Activated CD4-positive, alpha-beta T cell treated with anti-CD3 and anti-CD28 coated beads for 36 hours (primary cell): Measurements from ENCODE around the gene PACS1. TPM values are rescaled to one million over a fixed set of nuclear protein-coding genes. Genes with fewer than 3 reads are reported as not detected.

Source experiments
- ATAC-seq: fragments of 200-7000 bp; cut with Tn5 transposase; one replicate; pipeline ENCODE4 v1.10.0; 2021; ENCODE audit warnings: mild to moderate bottlenecking, moderate library complexity
- CTCF ChIA-PET: fragments of 350-600 bp; sonication (Branson Sonifier 250); formaldehyde crosslinking; loops from one replicate; lab custom pipeline; 2021; ENCODE audit warnings: antibody characterized with exemption; lab: Charles Lee
- POLR2A ChIA-PET: fragments of 350-600 bp; sonication (Branson Sonifier 250); formaldehyde crosslinking; loops from one replicate; lab custom pipeline; 2021; ENCODE audit warnings: antibody characterized with exemption, inconsistent platforms; lab: Charles Lee
- DNase-seq: peaks from one replicate; pipeline ENCODE4 v3.0.0-alpha.2; 2020
- H3K27ac Mint-ChIP-seq: one replicate; pipeline ENCODE4 v1.8.0; 2021; ENCODE audit warnings: mixed read lengths
- H3K27me3 Mint-ChIP-seq: one replicate; pipeline ENCODE4 v1.8.0; 2021; ENCODE audit warnings: mixed read lengths
- H3K36me3 Mint-ChIP-seq: one replicate; pipeline ENCODE4 v1.8.0; 2021; ENCODE audit warnings: low read depth, mixed read lengths
- H3K4me1 Mint-ChIP-seq: one replicate; pipeline ENCODE4 v1.8.0; 2021; ENCODE audit warnings: mixed read lengths
- H3K4me3 Mint-ChIP-seq: one replicate; pipeline ENCODE4 v1.8.0; 2021; ENCODE audit warnings: mild to moderate bottlenecking, moderate library complexity, mixed read lengths
- H3K9me3 Mint-ChIP-seq: one replicate; pipeline ENCODE4 v1.8.0; 2021; ENCODE audit warnings: low read depth, mixed read lengths
- intact Hi-C, 2 experiments: fragments of 100-400 bp; cut with DNase I in 1 of 2; cut with micrococcal nuclease in 1 of 2; formaldehyde crosslinking; loops; one replicate each; pipeline versions ENCODE4 v1.14.2 to v1.15.1; 2022 to 2024; cut with DNase I, micrococcal nuclease
- total RNA-seq, 2 experiments: library from RNA; stranded (reverse); gene quantifications; one replicate each; pipeline ENCODE4 v1.2.3, GENCODE V29; 2021

Gene PACS1
- total RNA-seq, 2 experiments from 2014 or later = 76.6 to 90.7 TPM

- ATAC-seq (no peak), DNase-seq (no peak)
- intact Hi-C loops = no loop called here
- Mint-ChIP-seq H3K27me3 (no peaks in the 10 kb centered on the region), H3K36me3 (peaks cover 14% of the 10 kb centered on the region), H3K4me3 (no peak overlapping the region), H3K27ac (no peak overlapping the region), H3K4me1 (no peaks in the 10 kb centered on the region), H3K9me3 (no peaks in the 10 kb centered on the region)
- POLR2A ChIA-PET = interaction anchor here (0.6 kb wide), 1 partner anchor 184 kb away, joined by 5 read pairs; no protein-coding TSS in a partner anchor
- CTCF ChIA-PET = no interaction called here
Measured at GRCh38 chr11:66238786-66239413, 168.8 kb downstream of the PACS1 start.

DNA sequence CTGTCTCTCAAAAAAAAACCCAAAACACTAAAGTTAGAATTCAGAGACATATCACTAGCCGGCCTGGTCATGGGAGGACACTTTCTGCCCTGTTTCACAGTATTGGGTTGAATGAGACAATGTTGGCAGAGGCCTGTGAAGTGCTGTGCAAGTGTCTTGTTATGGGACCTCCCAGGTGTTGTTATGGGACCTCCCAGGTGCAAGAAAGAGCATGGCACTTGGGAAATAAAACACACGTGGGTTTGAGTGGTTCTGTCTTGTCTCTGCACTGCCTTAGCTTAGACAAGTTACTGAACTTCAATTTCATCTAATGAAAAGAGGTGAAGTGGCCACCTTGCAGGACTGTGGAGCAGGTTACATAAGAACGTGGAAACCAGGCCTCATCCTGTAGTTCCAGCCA lies 169.4 kb downstream of the PACS1 start:
- peaks cover 10% of the 10 kb centered on the region for H3K36me3 Mint-ChIP-seq
- H3K27ac Mint-ChIP-seq = no peak overlapping the region
- DNase-seq (no peak), ATAC-seq (no peak)
- no peak overlapping the region for H3K4me3 Mint-ChIP-seq
- ChIA-PET CTCF (interaction anchor here (0.7 kb wide), 1 partner anchor 100 kb away, joined by 3 read pairs; no protein-coding TSS in a partner anchor), POLR2A (no interaction called here)
- H3K27me3 Mint-ChIP-seq = no peaks in the 10 kb centered on the region
- no peaks in the 10 kb centered on the region for H3K4me1 Mint-ChIP-seq
- intact Hi-C loops = no loop called here
- no peaks in the 10 kb centered on the region for H3K9me3 Mint-ChIP-seq

DNA sequence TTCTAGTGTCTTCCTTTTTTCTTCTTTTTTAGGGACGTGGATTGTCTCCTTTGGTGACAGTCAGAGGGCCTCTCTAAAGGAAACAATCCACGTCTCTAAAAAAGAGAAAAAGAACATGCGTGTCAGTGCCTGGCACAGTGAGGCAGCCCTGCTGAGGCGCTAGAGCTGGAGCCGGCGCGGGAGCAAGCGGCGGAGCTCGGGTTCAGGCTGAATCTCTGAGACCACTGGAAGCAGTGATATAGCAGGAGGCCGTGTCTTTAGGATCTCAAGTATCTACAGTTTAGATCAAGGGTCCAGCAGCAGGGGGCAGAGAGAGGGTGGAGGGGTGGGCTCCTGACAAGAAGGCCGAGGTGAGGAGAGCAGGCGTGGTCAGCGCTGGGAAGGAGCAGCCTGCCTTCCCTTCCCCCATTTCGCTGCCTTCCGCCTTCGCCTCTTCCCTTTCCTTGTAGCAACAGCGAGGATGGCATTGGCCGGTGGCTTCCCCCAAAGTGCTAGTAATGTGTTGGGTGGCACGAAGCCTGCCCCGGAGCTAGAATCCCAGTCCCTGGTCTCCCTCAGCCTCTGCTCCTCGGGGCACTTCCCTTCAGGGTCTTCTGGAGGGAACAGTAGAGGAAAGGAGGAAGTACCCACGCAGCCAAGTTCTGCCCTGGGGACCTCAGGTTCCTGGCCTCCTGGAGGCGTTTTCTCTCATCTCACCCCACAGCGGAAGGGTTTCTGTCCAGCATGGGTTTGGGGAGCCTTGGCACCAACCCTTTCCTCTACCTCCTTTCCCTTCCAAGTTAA lies 170.1 kb downstream of the PACS1 start:
- H3K4me1 Mint-ChIP-seq = no peaks in the 10 kb centered on the region
- no peaks in the 10 kb centered on the region for H3K9me3 Mint-ChIP-seq
- H3K4me3 Mint-ChIP-seq = no peak overlapping the region
- H3K36me3 Mint-ChIP-seq = peaks cover 7% of the 10 kb centered on the region
- DNase-seq (no peak), ATAC-seq (no peak)
- ChIA-PET CTCF (interaction anchor here (0.7 to 1.5 kb wide), 4 partner anchors 13 to 100 kb away, joined by 3 to 7 read pairs (median 4); no protein-coding TSS in a partner anchor), POLR2A (interaction anchor here (0.6 kb wide), 1 partner anchor 42 kb away, joined by 3 read pairs; no protein-coding TSS in a partner anchor)
- intact Hi-C loops = no loop called here
- no peaks in the 10 kb centered on the region for H3K27me3 Mint-ChIP-seq
- H3K27ac Mint-ChIP-seq = no peak overlapping the region

- CTCF ChIA-PET = interaction anchor here (0.9 to 1.5 kb wide), 3 partner anchors 13 to 19 kb away, joined by 4 to 7 read pairs (median 5); no protein-coding TSS in a partner anchor
Measured at GRCh38 chr11:66240781-66241136, 170.7 kb downstream of the PACS1 start.

GRCh38 chr11:66242095-66242765 lies 172.2 kb downstream of the PACS1 start:
- Mint-ChIP-seq H3K27ac (peak overlapping the region; percentile 55), H3K9me3 (no peaks in the 10 kb centered on the region), H3K27me3 (no peaks in the 10 kb centered on the region), H3K4me3 (no peak overlapping the region), H3K4me1 (no peaks in the 10 kb centered on the region), H3K36me3 (peaks cover 9% of the 10 kb centered on the region)
- ATAC-seq = no peak
- POLR2A ChIA-PET = no interaction called here
- CTCF ChIA-PET = interaction anchor here (0.5 to 0.6 kb wide), 4 partner anchors 13 to 463 kb away, joined by 3 to 5 read pairs (median 4); no protein-coding TSS in a partner anchor
- DNase-seq = no peak
- intact Hi-C loops = no loop called here

More at GRCh38 chr11:66240781-66241136, 170.7 kb downstream of the PACS1 start:
- H3K27ac Mint-ChIP-seq = no peak overlapping the region
- H3K9me3 Mint-ChIP-seq = no peaks in the 10 kb centered on the region
- POLR2A ChIA-PET = interaction anchor here (0.6 kb wide), 1 partner anchor 43 kb away, joined by 3 read pairs; no protein-coding TSS in a partner anchor
- no peaks in the 10 kb centered on the region for H3K27me3 Mint-ChIP-seq
- ATAC-seq = no peak
- H3K4me1 Mint-ChIP-seq = no peaks in the 10 kb centered on the region
- DNase-seq = no peak
- H3K36me3 Mint-ChIP-seq = peaks cover 7% of the 10 kb centered on the region
- no peak overlapping the region for H3K4me3 Mint-ChIP-seq
- intact Hi-C loops = no loop called here

DNA sequence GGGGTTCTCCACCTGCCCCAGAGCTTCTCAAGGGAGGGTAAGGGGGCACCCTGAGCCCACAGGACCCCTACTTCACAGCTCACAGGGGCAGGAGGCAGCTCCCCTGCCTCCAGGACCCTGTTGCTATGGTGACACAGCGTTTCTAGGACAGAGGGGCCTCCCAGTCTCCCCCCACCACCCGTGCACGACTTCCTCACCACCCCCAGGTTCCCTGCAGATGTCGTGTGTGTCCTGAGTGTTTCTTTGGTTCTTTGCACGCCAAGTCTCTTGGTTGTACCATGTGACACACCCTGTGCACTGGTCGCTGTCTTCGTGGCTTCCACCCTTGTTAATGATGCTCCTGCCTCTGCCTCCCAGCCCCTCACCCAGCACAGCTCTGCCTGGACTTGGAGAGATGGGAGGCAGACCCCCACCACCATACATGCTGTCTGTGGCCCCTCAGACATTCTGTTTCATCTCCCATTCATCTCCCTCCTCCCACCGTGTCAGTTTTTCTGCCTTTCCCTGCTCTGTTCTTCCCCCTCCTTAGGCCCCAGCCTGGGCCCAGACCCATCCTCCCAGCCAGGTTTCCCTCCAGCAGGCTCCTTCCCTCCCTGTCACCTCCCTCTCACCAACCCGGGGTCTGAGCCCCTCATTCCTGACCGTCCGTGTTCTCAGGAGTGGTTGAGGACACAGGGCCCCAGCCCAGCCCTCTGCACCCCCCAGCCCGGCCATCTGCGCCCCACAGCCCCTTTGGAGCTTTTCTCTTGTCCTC lies 173.9 kb downstream of the PACS1 start:
- H3K27ac Mint-ChIP-seq = peak overlapping the region; percentile 24
- H3K4me1 Mint-ChIP-seq = no peaks in the 10 kb centered on the region
- CTCF ChIA-PET = interaction anchor here (1.0 kb wide), 1 partner anchor 22 kb away, joined by 4 read pairs; no protein-coding TSS in a partner anchor
- no peaks in the 10 kb centered on the region for H3K9me3 Mint-ChIP-seq
- peak; percentile 23 for ATAC-seq
- H3K36me3 Mint-ChIP-seq = peaks cover 9% of the 10 kb centered on the region
- POLR2A ChIA-PET = no interaction called here
- intact Hi-C loops = no loop called here
- H3K27me3 Mint-ChIP-seq = no peaks in the 10 kb centered on the region
- no peak for DNase-seq
- H3K4me3 Mint-ChIP-seq = no peak overlapping the region

GRCh38 chr11:66247295-66247694 lies 177.2 kb downstream of the PACS1 start:
- CTCF ChIA-PET = interaction anchor here (0.6 to 1.1 kb wide), 2 partner anchors 25 to 116 kb away, joined by 3 read pairs; no protein-coding TSS in a partner anchor
- peak overlapping the region; percentile 38 for H3K27ac Mint-ChIP-seq

GRCh38 chr11:66247801-66248200 lies 177.7 kb downstream of the PACS1 start:
- CTCF ChIA-PET = interaction anchor here (1.1 kb wide), 1 partner anchor 25 kb away, joined by 3 read pairs; no protein-coding TSS in a partner anchor

More at GRCh38 chr11:66247295-66247694, 177.2 kb downstream of the PACS1 start:
- DNase-seq (no peak), ATAC-seq (no peak)
- H3K9me3 Mint-ChIP-seq = no peaks in the 10 kb centered on the region
- peaks cover 2% of the 10 kb centered on the region for H3K4me1 Mint-ChIP-seq
- H3K36me3 Mint-ChIP-seq = peaks cover 12% of the 10 kb centered on the region
- no peak overlapping the region for H3K4me3 Mint-ChIP-seq
- POLR2A ChIA-PET = no interaction called here
- H3K27me3 Mint-ChIP-seq = no peaks in the 10 kb centered on the region
- intact Hi-C loops = no loop called here

DNA sequence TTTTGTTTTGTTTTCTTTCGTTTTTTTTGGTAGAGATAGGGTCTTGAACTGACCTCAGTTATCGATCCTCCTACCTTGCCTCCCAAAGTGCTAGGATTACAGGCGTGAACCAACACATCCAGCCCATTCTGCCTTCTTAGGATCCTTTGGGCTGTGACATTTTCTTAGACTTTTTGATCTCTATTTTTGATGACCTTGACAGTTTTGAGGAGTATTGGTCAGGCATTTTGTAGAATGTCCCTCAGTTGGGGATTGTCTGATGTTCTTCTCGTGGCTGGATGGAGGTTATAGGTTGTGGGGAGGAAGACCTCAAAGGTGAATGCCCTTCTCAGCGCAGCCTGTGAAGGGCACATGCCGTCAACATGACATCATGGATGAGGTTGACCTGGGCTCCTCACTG lies 178.8 kb downstream of the PACS1 start:
- no peaks in the 10 kb centered on the region for H3K9me3 Mint-ChIP-seq
- peak overlapping the region; percentile 15 for H3K27ac Mint-ChIP-seq
- no peak overlapping the region for H3K4me3 Mint-ChIP-seq
- H3K4me1 Mint-ChIP-seq = peaks cover 2% of the 10 kb centered on the region
- ChIA-PET CTCF (no interaction called here), POLR2A (no interaction called here)
- H3K36me3 Mint-ChIP-seq = peaks cover 10% of the 10 kb centered on the region
- intact Hi-C loops = no loop called here
- no peak for DNase-seq
- no peaks in the 10 kb centered on the region for H3K27me3 Mint-ChIP-seq
- ATAC-seq = no peak

More at GRCh38 chr11:66247801-66248200, 177.7 kb downstream of the PACS1 start:
- DNase-seq = no peak
- Mint-ChIP-seq H3K27me3 (no peaks in the 10 kb centered on the region), H3K9me3 (no peaks in the 10 kb centered on the region), H3K4me1 (peaks cover 2% of the 10 kb centered on the region), H3K36me3 (peaks cover 12% of the 10 kb centered on the region), H3K4me3 (no peak overlapping the region), H3K27ac (peak overlapping the region; percentile 38)
- POLR2A ChIA-PET = no interaction called here
- no peak for ATAC-seq
- intact Hi-C loops = no loop called here

- intact Hi-C loops = no loop called here
Measured at GRCh38 chr11:66251809-66252208, 181.7 kb downstream of the PACS1 start.

More at GRCh38 chr11:66251809-66252208, 181.7 kb downstream of the PACS1 start:
- Mint-ChIP-seq H3K27me3 (no peaks in the 10 kb centered on the region), H3K36me3 (peaks cover 6% of the 10 kb centered on the region), H3K9me3 (no peaks in the 10 kb centered on the region), H3K27ac (peak overlapping the region; percentile 24), H3K4me1 (peaks cover 14% of the 10 kb centered on the region), H3K4me3 (no peak overlapping the region)
- ATAC-seq (no peak), DNase-seq (no peak)
- ChIA-PET POLR2A (no interaction called here), CTCF (interaction anchor here (0.6 kb wide), 1 partner anchor 230 kb away, joined by 3 read pairs; no protein-coding TSS in a partner anchor)
